ENCODE results near the gene AGTRAP.

Gene AGTRAP

DNA sequence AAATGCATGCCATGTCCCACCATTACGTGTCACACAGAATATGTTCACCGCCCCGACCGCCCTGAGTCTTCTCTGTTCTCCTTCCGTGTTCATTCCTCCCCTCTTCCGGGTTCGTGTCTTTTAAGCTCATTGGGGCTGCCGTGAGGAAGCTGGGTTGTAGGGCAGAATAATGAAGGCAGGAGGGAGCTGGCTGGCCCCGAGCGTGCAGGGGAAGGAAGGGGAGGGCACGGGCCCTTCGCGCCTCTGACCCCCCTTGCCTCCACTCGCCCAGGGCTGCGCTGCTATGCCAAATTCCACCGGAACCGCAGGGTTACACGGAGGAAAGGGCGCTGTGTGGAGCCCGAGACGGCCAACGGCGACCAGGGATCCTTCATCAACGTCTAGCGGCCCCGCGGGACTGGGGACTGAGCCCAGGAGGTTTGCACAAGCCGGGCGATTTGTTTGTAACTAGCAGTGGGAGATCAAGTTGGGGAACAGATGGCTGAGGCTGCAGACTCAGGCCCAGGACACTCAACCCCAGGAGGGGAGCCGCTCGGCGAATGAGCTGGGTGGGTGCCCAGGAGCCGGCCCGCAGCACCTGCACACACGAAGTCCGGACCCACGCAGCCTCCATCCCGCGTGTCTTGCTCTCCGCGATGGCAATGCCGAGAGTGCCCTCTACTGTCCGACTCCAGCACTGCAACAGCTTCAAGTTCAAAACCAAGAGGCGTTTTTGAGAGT lies 16.5 kb upstream of the AGTRAP start (continued):
- TF ChIP-seq, protein P1, sequence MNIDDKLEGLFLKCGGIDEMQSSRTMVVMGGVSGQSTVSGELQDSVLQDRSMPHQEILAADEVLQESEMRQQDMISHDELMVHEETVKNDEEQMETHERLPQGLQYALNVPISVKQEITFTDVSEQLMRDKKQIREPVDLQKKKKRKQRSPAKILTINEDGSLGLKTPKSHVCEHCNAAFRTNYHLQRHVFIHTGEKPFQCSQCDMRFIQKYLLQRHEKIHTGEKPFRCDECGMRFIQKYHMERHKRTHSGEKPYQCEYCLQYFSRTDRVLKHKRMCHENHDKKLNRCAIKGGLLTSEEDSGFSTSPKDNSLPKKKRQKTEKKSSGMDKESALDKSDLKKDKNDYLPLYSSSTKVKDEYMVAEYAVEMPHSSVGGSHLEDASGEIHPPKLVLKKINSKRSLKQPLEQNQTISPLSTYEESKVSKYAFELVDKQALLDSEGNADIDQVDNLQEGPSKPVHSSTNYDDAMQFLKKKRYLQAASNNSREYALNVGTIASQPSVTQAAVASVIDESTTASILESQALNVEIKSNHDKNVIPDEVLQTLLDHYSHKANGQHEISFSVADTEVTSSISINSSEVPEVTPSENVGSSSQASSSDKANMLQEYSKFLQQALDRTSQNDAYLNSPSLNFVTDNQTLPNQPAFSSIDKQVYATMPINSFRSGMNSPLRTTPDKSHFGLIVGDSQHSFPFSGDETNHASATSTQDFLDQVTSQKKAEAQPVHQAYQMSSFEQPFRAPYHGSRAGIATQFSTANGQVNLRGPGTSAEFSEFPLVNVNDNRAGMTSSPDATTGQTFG (tag by site-specific recombination; IDR thresholded peaks at IDR 0.05; ENCODE audit: borderline replicate concordance), result no peak
- TF ChIP-seq ZNF658 (tag by site-specific recombination; IDR thresholded peaks at IDR 0.05) (no peak), ZNF670 (tag by site-specific recombination; IDR thresholded peaks at IDR 0.05; ENCODE audit: low read depth) (no peak), GLIS2 (tag by site-specific recombination; IDR thresholded peaks at IDR 0.05) (peak; percentile 41), GLIS1 (tag by site-specific recombination; IDR thresholded peaks at IDR 0.05) (peak; percentile 62), ZNF530 (tag by site-specific recombination; IDR thresholded peaks at IDR 0.05; ENCODE audit: low read depth) (no peak), ZNF221 (tag by site-specific recombination; IDR thresholded peaks at IDR 0.05; ENCODE audit: borderline replicate concordance) (no peak), ZNF707 (tag by site-specific recombination; IDR thresholded peaks at IDR 0.05) (no peak), ZEB2 (tag by site-specific recombination; IDR thresholded peaks at IDR 0.05) (0 out of 2 replicates have a peak, but pooled peaks have one; percentile 67), ZNF121 (tag by site-specific recombination; IDR thresholded peaks at IDR 0.05) (no peak), ZNF785 (tag by site-specific recombination; IDR thresholded peaks at IDR 0.05) (peak; percentile 60; the same call in 1 of the 2 replicates), ZNF660 (tag by site-specific recombination; IDR thresholded peaks at IDR 0.05) (0 out of 2 replicates have a peak, but pooled peaks have one; percentile 41), ZNF23 (tag by site-specific recombination; IDR thresholded peaks at IDR 0.05; ENCODE audit: borderline replicate concordance) (no peak), REPIN1 (tag by site-specific recombination; IDR thresholded peaks at IDR 0.05; ENCODE audit: low read depth) (no peak), ZNF132 (tag by site-specific recombination; IDR thresholded peaks at IDR 0.05; ENCODE audit: borderline replicate concordance) (no peak), ZBTB1 (tag by site-specific recombination; IDR thresholded peaks at IDR 0.05) (no peak), ZBTB48 (tag by site-specific recombination; IDR thresholded peaks at IDR 0.05) (peak; percentile 77), ZNF2 (tag by site-specific recombination; IDR thresholded peaks at IDR 0.05) (peak; percentile 59; the same call in 1 of the 2 replicates), ZNF211 (tag by site-specific recombination; IDR thresholded peaks at IDR 0.05; ENCODE audit: low read depth) (no peak), FEZF1 (tag by site-specific recombination; IDR thresholded peaks at IDR 0.05) (no peak)
- TF ChIP-seq, protein P2, sequence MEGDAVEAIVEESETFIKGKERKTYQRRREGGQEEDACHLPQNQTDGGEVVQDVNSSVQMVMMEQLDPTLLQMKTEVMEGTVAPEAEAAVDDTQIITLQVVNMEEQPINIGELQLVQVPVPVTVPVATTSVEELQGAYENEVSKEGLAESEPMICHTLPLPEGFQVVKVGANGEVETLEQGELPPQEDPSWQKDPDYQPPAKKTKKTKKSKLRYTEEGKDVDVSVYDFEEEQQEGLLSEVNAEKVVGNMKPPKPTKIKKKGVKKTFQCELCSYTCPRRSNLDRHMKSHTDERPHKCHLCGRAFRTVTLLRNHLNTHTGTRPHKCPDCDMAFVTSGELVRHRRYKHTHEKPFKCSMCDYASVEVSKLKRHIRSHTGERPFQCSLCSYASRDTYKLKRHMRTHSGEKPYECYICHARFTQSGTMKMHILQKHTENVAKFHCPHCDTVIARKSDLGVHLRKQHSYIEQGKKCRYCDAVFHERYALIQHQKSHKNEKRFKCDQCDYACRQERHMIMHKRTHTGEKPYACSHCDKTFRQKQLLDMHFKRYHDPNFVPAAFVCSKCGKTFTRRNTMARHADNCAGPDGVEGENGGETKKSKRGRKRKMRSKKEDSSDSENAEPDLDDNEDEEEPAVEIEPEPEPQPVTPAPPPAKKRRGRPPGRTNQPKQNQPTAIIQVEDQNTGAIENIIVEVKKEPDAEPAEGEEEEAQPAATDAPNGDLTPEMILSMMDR (tag by site-specific recombination; IDR thresholded peaks at IDR 0.05), result peak; percentile 93
- TF ChIP-seq, protein P3, sequence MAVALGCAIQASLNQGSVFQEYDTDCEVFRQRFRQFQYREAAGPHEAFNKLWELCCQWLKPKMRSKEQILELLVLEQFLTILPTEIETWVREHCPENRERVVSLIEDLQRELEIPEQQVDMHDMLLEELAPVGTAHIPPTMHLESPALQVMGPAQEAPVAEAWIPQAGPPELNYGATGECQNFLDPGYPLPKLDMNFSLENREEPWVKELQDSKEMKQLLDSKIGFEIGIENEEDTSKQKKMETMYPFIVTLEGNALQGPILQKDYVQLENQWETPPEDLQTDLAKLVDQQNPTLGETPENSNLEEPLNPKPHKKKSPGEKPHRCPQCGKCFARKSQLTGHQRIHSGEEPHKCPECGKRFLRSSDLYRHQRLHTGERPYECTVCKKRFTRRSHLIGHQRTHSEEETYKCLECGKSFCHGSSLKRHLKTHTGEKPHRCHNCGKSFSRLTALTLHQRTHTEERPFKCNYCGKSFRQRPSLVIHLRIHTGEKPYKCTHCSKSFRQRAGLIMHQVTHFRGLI (tag by site-specific recombination; IDR thresholded peaks at IDR 0.05), result no peak
- TF ChIP-seq, protein P4, sequence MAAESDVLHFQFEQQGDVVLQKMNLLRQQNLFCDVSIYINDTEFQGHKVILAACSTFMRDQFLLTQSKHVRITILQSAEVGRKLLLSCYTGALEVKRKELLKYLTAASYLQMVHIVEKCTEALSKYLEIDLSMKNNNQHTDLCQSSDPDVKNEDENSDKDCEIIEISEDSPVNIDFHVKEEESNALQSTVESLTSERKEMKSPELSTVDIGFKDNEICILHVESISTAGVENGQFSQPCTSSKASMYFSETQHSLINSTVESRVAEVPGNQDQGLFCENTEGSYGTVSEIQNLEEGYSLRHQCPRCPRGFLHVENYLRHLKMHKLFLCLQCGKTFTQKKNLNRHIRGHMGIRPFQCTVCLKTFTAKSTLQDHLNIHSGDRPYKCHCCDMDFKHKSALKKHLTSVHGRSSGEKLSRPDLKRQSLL (tag by site-specific recombination; IDR thresholded peaks at IDR 0.05), result no peak
- TF ChIP-seq, protein P5, sequence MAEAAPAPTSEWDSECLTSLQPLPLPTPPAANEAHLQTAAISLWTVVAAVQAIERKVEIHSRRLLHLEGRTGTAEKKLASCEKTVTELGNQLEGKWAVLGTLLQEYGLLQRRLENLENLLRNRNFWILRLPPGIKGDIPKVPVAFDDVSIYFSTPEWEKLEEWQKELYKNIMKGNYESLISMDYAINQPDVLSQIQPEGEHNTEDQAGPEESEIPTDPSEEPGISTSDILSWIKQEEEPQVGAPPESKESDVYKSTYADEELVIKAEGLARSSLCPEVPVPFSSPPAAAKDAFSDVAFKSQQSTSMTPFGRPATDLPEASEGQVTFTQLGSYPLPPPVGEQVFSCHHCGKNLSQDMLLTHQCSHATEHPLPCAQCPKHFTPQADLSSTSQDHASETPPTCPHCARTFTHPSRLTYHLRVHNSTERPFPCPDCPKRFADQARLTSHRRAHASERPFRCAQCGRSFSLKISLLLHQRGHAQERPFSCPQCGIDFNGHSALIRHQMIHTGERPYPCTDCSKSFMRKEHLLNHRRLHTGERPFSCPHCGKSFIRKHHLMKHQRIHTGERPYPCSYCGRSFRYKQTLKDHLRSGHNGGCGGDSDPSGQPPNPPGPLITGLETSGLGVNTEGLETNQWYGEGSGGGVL (tag by site-specific recombination; IDR thresholded peaks at IDR 0.05), result no peak
- TF ChIP-seq, protein P6, sequence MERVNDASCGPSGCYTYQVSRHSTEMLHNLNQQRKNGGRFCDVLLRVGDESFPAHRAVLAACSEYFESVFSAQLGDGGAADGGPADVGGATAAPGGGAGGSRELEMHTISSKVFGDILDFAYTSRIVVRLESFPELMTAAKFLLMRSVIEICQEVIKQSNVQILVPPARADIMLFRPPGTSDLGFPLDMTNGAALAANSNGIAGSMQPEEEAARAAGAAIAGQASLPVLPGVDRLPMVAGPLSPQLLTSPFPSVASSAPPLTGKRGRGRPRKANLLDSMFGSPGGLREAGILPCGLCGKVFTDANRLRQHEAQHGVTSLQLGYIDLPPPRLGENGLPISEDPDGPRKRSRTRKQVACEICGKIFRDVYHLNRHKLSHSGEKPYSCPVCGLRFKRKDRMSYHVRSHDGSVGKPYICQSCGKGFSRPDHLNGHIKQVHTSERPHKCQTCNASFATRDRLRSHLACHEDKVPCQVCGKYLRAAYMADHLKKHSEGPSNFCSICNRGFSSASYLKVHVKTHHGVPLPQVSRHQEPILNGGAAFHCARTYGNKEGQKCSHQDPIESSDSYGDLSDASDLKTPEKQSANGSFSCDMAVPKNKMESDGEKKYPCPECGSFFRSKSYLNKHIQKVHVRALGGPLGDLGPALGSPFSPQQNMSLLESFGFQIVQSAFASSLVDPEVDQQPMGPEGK (tag by site-specific recombination; IDR thresholded peaks at IDR 0.05), result no peak
- TF ChIP-seq, protein P7, sequence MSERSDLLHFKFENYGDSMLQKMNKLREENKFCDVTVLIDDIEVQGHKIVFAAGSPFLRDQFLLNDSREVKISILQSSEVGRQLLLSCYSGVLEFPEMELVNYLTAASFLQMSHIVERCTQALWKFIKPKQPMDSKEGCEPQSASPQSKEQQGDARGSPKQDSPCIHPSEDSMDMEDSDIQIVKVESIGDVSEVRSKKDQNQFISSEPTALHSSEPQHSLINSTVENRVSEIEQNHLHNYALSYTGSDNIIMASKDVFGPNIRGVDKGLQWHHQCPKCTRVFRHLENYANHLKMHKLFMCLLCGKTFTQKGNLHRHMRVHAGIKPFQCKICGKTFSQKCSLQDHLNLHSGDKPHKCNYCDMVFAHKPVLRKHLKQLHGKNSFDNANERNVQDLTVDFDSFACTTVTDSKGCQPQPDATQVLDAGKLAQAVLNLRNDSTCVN (tag by site-specific recombination; optimal IDR thresholded peaks at IDR 0.05), result no peak
